Mammary microvascular endothelial cell (primary cell): ENCODE data around the gene LIMK2. TPM values are rescaled to one million over a fixed set of nuclear protein-coding genes. Genes with fewer than 3 reads are reported as not detected.

ENCODE experiments used
- total RNA-seq: library from RNA; depleted of rRNA; stranded (reverse); fragments of >200 nt; gene quantifications from 2 replicates; pipeline ENCODE4 v1.2.3, GENCODE V29; 2015

Gene LIMK2
- 37.0 and 40.0 TPM in 2 replicates for total RNA-seq

DNA sequence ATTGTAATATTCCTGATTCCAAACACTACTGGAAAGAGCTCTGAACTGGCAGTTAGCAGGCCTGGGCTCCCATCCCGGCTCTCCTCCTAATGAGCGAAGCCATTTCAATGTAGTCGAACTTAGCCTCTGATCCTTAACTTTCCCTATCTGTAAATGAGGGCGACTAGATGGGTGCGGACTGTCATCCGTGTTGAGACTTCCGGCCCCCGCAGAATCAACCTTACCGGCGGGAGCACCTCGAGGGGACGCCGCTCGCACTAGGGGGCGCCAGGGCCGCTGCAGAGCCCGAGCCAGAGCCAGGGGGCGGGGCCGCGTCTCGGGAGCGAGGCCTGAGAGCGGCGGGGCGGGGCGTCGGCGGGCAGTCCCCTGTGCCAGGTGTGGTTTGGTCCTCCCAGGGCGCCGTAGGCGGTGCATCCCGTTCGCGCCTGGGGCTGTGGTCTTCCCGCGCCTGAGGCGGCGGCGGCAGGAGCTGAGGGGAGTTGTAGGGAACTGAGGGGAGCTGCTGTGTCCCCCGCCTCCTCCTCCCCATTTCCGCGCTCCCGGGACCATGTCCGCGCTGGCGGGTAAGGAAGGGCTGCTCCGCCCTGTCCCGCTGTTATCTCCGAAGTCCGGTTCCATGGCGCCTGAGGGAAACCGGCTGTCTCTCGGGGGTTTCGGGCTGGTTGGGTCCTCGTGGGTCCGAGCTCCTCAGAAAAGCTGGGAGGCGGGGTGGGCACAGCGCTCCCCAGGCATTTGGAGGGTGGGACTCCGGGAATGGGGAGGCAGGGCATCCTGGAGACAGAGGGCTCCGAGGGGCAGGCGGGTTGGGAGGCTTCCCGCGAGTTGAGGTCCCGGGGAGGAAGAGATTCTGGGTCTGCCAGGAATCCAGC lies at the start of gene LIMK2:
TSS of gene LIMK2 (plus strand) at position 437 of the 869 bp plus-strand sequence. CDS start at position 548, 111 bp downstream.

GRCh38 chr22:31292236-31292989 lies 80.3 kb downstream of the LIMK2 start, which contains the start of gene PIK3IP1:
Gene PIK3IP1 (minus strand): TSS chr22:31292488. CDS start chr22:31292344, 144 bp downstream.

Other genes with a start within 250 kb of the LIMK2 start
- 14.2 and 18.5 TPM in 2 replicates for gene MORC2, start 243.5 kb upstream of the LIMK2 start, total RNA-seq
- gene TUG1, start 243.0 kb upstream of the LIMK2 start, total RNA-seq: 36.3 and 38.0 TPM in 2 replicates
- gene SMTN, start 131.0 kb upstream of the LIMK2 start, total RNA-seq: 292 and 322 TPM in 2 replicates
- 105 and 123 TPM in 2 replicates for gene SELENOM, start 104.7 kb upstream of the LIMK2 start, total RNA-seq
- gene INPP5J, start 89.3 kb upstream of the LIMK2 start, total RNA-seq: not detected in 2 replicates
- not detected in 2 replicates for gene PLA2G3, start 71.8 kb upstream of the LIMK2 start, total RNA-seq
- 25.6 and 28.6 TPM in 2 replicates for gene RNF185, start 52.1 kb upstream of the LIMK2 start, total RNA-seq
- gene PIK3IP1, start 80.2 kb downstream of the LIMK2 start, total RNA-seq: 5.5 and 6.3 TPM in 2 replicates
- 10.1 and 10.6 TPM in 2 replicates for gene PATZ1, start 134.0 kb downstream of the LIMK2 start, total RNA-seq
- 68.8 and 70.5 TPM in 2 replicates for gene DRG1, start 187.3 kb downstream of the LIMK2 start, total RNA-seq